HG02763 (cell line): ENCODE data around the gene TGFBI.

Experiments
- ATAC-seq: cut with Tn5 transposase; IDR thresholded peaks from one replicate; pipeline ENCODE4 v1.9.1; 2021; ENCODE audit warnings: mild to moderate bottlenecking, moderate library complexity; ENCODE audit not compliant: unreplicated experiment

TGFBI gene

GRCh38 chr5:136028782-136029742 is at the start of gene TGFBI:
TGFBI (plus strand) TSS chr5:136028988; CDS start chr5:136029056, 68 bp downstream.
- ATAC-seq, result no peak

GRCh38 chr5:135978993-135979392 is 49.8 kb upstream of the TGFBI start:
- no peak for ATAC-seq

GRCh38 chr5:135979510-135979909 is 49.3 kb upstream of the TGFBI start:
- no peak for ATAC-seq

GRCh38 chr5:135980620-135981019 is 48.2 kb upstream of the TGFBI start:
- ATAC-seq, result no peak

- ATAC-seq, result no peak
Observed at GRCh38 chr5:135985951-135986350, 42.8 kb upstream of the TGFBI start.

- ATAC-seq, result no peak
Observed at GRCh38 chr5:135986401-135986800, 42.4 kb upstream of the TGFBI start.

GRCh38 chr5:135986891-135987401 is 41.8 kb upstream of the TGFBI start:
- ATAC-seq, result no peak

- no peak for ATAC-seq
Observed at GRCh38 chr5:135988546-135988945, 40.2 kb upstream of the TGFBI start.

GRCh38 chr5:135989686-135990085 is 39.1 kb upstream of the TGFBI start:
- ATAC-seq, result no peak

- ATAC-seq, result no peak
Observed at GRCh38 chr5:135990528-135991255, 38.1 kb upstream of the TGFBI start.

- no peak for ATAC-seq
Observed at GRCh38 chr5:135991429-135991828, 37.4 kb upstream of the TGFBI start.

- no peak for ATAC-seq
Observed at GRCh38 chr5:135993335-135993879, 35.4 kb upstream of the TGFBI start.

GRCh38 chr5:135993880-135994636 is 34.7 kb upstream of the TGFBI start:
- ATAC-seq, result no peak

GRCh38 chr5:135995976-135996375 is 32.8 kb upstream of the TGFBI start:
- no peak for ATAC-seq

GRCh38 chr5:135996611-135997010 is 32.2 kb upstream of the TGFBI start:
- ATAC-seq, result no peak

GRCh38 chr5:135997673-135998335 is 31.0 kb upstream of the TGFBI start:
- ATAC-seq, result no peak

- ATAC-seq, result no peak
Observed at GRCh38 chr5:135998889-135999288, 29.9 kb upstream of the TGFBI start.

GRCh38 chr5:135999406-136000139 is 29.2 kb upstream of the TGFBI start:
- no peak for ATAC-seq

- no peak for ATAC-seq
Observed at GRCh38 chr5:136000147-136000546, 28.6 kb upstream of the TGFBI start.
